Uterus (tissue), 2 donors: Measurements from ENCODE around the gene RER1.

ENCODE experiments used
- CTCF ChIP-seq, 4 experiments: fragments of 200-600 bp in 2 of 4; fragments of 450-650 bp in 2 of 4; sonication (generic) in 2 of 4; IDR thresholded peaks; one replicate each; pipeline ENCODE4 v1.5.1; 2016 to 2019; ENCODE audit warnings: antibody characterized with exemption in 4 of 4, mild to moderate bottlenecking in 2 of 4, moderate library complexity in 1 of 4
- POLR2A ChIP-seq, 2 donors: fragments of 450-650 bp; IDR thresholded peaks; one replicate each; pipeline ENCODE4 v1.6.1; 2016; ENCODE audit warnings: antibody characterized with exemption in 2 of 2, mild to moderate bottlenecking in 1 of 2, moderate library complexity in 1 of 2

- TF ChIP-seq CTCF (IDR thresholded peaks at IDR 0.05), result no peak
- TF ChIP-seq POLR2A (IDR thresholded peaks at IDR 0.05), result no peak
Observed at GRCh38 chr1:2416403-2416802, 24.8 kb downstream of the RER1 start.
